Mesendoderm (in vitro differentiated cells): ENCODE measurements around the gene MELK.

Experiments used
- DNase-seq: peaks from one replicate; pipeline ENCODE4 v3.0.0; 2013
- H2AK5ac ChIP-seq: 2 replicates; pipeline ENCODE4 v1.6.1; 2013; ENCODE audit warnings: low read length, inconsistent platforms
- H2BK120ac ChIP-seq: 2 replicates; pipeline ENCODE4 v1.6.1; 2013; ENCODE audit warnings: low read depth, mild to moderate bottlenecking, low read length, moderate library complexity, mixed read lengths
- H2BK15ac ChIP-seq: replicated peaks from 2 replicates; pipeline ENCODE4 v1.6.1; 2013; ENCODE audit warnings: low read depth, mild to moderate bottlenecking, moderate library complexity
- H2BK5ac ChIP-seq: 2 replicates; pipeline ENCODE4 v1.6.1; 2013; ENCODE audit warnings: low read length, inconsistent platforms
- H3K18ac ChIP-seq: 2 replicates; pipeline ENCODE4 v1.6.1; 2013; ENCODE audit warnings: mild to moderate bottlenecking, low read length, mixed read lengths
- H3K23ac ChIP-seq: one replicate; pipeline ENCODE4 v1.6.1; 2013; ENCODE audit warnings: low read length
- H3K27ac ChIP-seq: 2 replicates; pipeline ENCODE4 v1.5.1; 2013; ENCODE audit warnings: low read depth, mild to moderate bottlenecking, inconsistent platforms, low read length, moderate library complexity
- H3K27me3 ChIP-seq: 2 replicates; pipeline ENCODE4 v1.6.1; 2013; ENCODE audit warnings: low read length, control low read depth, mild to moderate bottlenecking, inconsistent platforms; ENCODE audit not compliant: insufficient read depth, poor library complexity
- H3K36me3 ChIP-seq: 2 replicates; pipeline ENCODE4 v1.6.1; 2013; ENCODE audit warnings: low read length, inconsistent platforms; ENCODE audit not compliant: control insufficient read depth, insufficient read depth
- H3K4ac ChIP-seq: one replicate; pipeline ENCODE4 v1.6.1; 2013; ENCODE audit warnings: low read depth, mild to moderate bottlenecking, low read length, moderate library complexity
- H3K4me1 ChIP-seq: 2 replicates; pipeline ENCODE4 v1.6.1; 2013; ENCODE audit warnings: low read depth, low read length, inconsistent platforms; ENCODE audit not compliant: control insufficient read depth
- H3K4me2 ChIP-seq: 2 replicates; pipeline ENCODE4 v1.6.1; 2013; ENCODE audit warnings: low read length
- H3K4me3 ChIP-seq: 2 replicates; pipeline ENCODE4 v1.5.1; 2013; ENCODE audit warnings: mild to moderate bottlenecking, low read length
- H3K56ac ChIP-seq: one replicate; pipeline ENCODE4 v1.6.1; 2013; ENCODE audit warnings: low read length
- H3K79me1 ChIP-seq: 2 replicates; pipeline ENCODE4 v1.6.1; 2013; ENCODE audit warnings: low read length, inconsistent platforms
- H3K79me2 ChIP-seq: 2 replicates; pipeline ENCODE4 v1.6.1; 2013; ENCODE audit warnings: mild to moderate bottlenecking, low read length; ENCODE audit not compliant: control insufficient read depth, insufficient read depth
- H3K9ac ChIP-seq: 2 replicates; pipeline ENCODE4 v1.6.1; 2013; ENCODE audit warnings: low read length, inconsistent platforms
- H4K5ac ChIP-seq: one replicate; pipeline ENCODE4 v1.6.1; 2013; ENCODE audit warnings: low read length
- H4K8ac ChIP-seq: one replicate; pipeline ENCODE4 v1.6.1; 2013; ENCODE audit warnings: low read depth, mild to moderate bottlenecking, control low read depth, low read length, moderate library complexity
- WGBS: extraction: QIAGEN DNeasy Blood & Tissue Kit; methylation state at CpG from one replicate; pipeline ENCODE4 v1.1.7; 2013; ENCODE audit warnings: low lambda C conversion rate, missing lambda C conversion rate; ENCODE audit not compliant: insufficient coverage; ENCODE audit errors: extremely low coverage; 5-methylcytosine and 5-hydroxymethylcytosine counted together

MELK gene

GRCh38 chr9:36598273-36598672, 25.6 kb downstream of the MELK start:
- Histone ChIP-seq H4K8ac (no peak overlapping the region), H3K4me2 (no peak overlapping the region), H3K27me3 (no peaks in the 10 kb centered on the region), H3K27ac (no peak overlapping the region), H3K36me3 (peaks cover 13% of the 10 kb centered on the region), H4K5ac (no peak overlapping the region), H2BK5ac (no peak overlapping the region), H3K56ac (no peak overlapping the region), H2AK5ac (no peak overlapping the region), H2BK15ac (no peak overlapping the region), H3K4me3 (no peak overlapping the region), H3K79me1 (peaks cover 5% of the 10 kb centered on the region), H3K23ac (no peak overlapping the region), H2BK120ac (no peak overlapping the region), H3K79me2 (no peaks in the 10 kb centered on the region), H3K18ac (no peak overlapping the region), H3K4me1 (no peaks in the 10 kb centered on the region), H3K4ac (no peak overlapping the region), H3K9ac (no peak overlapping the region)
- DNase-seq = no peak
- WGBS = no CpG with 5 or more reads among the region's 1 CpG

- peaks cover 4% of the 10 kb centered on the region for H3K79me1 ChIP-seq
- DNase-seq = no peak
- no peak overlapping the region for H3K4me3 ChIP-seq
- H3K23ac ChIP-seq = no peak overlapping the region
- H4K5ac ChIP-seq = no peak overlapping the region
- H2AK5ac ChIP-seq = no peak overlapping the region
- H2BK15ac ChIP-seq = no peak overlapping the region
- H3K56ac ChIP-seq = no peak overlapping the region
- no peak overlapping the region for H2BK5ac ChIP-seq
- H3K9ac ChIP-seq = no peak overlapping the region
- no peak overlapping the region for H3K4ac ChIP-seq
- H4K8ac ChIP-seq = no peak overlapping the region
- no peak overlapping the region for H3K18ac ChIP-seq
- no peak overlapping the region for H3K27ac ChIP-seq
- H3K79me2 ChIP-seq = no peaks in the 10 kb centered on the region
- WGBS = no CpG with 5 or more reads among the region's 3 CpGs
- H3K27me3 ChIP-seq = no peaks in the 10 kb centered on the region
- H3K36me3 ChIP-seq = peaks cover 11% of the 10 kb centered on the region
- no peaks in the 10 kb centered on the region for H3K4me1 ChIP-seq
- no peak overlapping the region for H3K4me2 ChIP-seq
- no peak overlapping the region for H2BK120ac ChIP-seq
These were observed 30.3 kb downstream of the MELK start for GRCh38 chr9:36603006-36603405.

- Histone ChIP-seq H3K4me2 (no peak overlapping the region), H3K27ac (no peak overlapping the region), H3K4me1 (no peaks in the 10 kb centered on the region), H4K8ac (no peak overlapping the region), H3K79me1 (peaks cover 2% of the 10 kb centered on the region), H3K36me3 (peaks cover 7% of the 10 kb centered on the region), H3K23ac (no peak overlapping the region), H3K18ac (no peak overlapping the region), H3K56ac (no peak overlapping the region), H2BK15ac (no peak overlapping the region), H2BK120ac (no peak overlapping the region), H3K27me3 (no peaks in the 10 kb centered on the region), H3K79me2 (no peaks in the 10 kb centered on the region), H3K4me3 (no peak overlapping the region), H3K9ac (no peak overlapping the region), H3K4ac (no peak overlapping the region), H2BK5ac (no peak overlapping the region), H2AK5ac (no peak overlapping the region), H4K5ac (no peak overlapping the region)
- WGBS = no CpG with 5 or more reads among the region's 2 CpGs
- DNase-seq = no peak
These were observed 36.6 kb downstream of the MELK start for GRCh38 chr9:36609306-36609705.

- H3K79me1 ChIP-seq = peaks cover 11% of the 10 kb centered on the region
- no peak overlapping the region for H3K23ac ChIP-seq
- H2BK120ac ChIP-seq = no peak overlapping the region
- H3K4me1 ChIP-seq = no peaks in the 10 kb centered on the region
- no peaks in the 10 kb centered on the region for H3K79me2 ChIP-seq
- H4K8ac ChIP-seq = no peak overlapping the region
- H3K27ac ChIP-seq = no peak overlapping the region
- no CpG with 5 or more reads among the region's 6 CpGs for WGBS
- no peak overlapping the region for H3K4ac ChIP-seq
- H3K9ac ChIP-seq = no peak overlapping the region
- no peak overlapping the region for H3K56ac ChIP-seq
- no peak overlapping the region for H2AK5ac ChIP-seq
- H3K27me3 ChIP-seq = no peaks in the 10 kb centered on the region
- H2BK15ac ChIP-seq = no peak overlapping the region
- no peak overlapping the region for H4K5ac ChIP-seq
- DNase-seq = no peak
- peaks cover 3% of the 10 kb centered on the region for H3K36me3 ChIP-seq
- no peak overlapping the region for H3K4me3 ChIP-seq
- H3K18ac ChIP-seq = no peak overlapping the region
- H2BK5ac ChIP-seq = no peak overlapping the region
- no peak overlapping the region for H3K4me2 ChIP-seq
These were observed 49.4 kb downstream of the MELK start for GRCh38 chr9:36622121-36622520.

GRCh38 chr9:36623280-36623679, 50.6 kb downstream of the MELK start:
- no CpG with 5 or more reads among the region's 3 CpGs for WGBS
- no peak overlapping the region for H3K23ac ChIP-seq

GRCh38 chr9:36625006-36625615, 52.4 kb downstream of the MELK start:
- H3K27ac ChIP-seq = no peak overlapping the region
- H3K4me2 ChIP-seq = no peak overlapping the region
- H3K4me1 ChIP-seq = no peaks in the 10 kb centered on the region
- WGBS = no CpG with 5 or more reads among the region's 6 CpGs
- no peak overlapping the region for H3K56ac ChIP-seq
- H2BK15ac ChIP-seq = no peak overlapping the region
- no peak for DNase-seq
- no peak overlapping the region for H3K4ac ChIP-seq
- H3K9ac ChIP-seq = no peak overlapping the region
- H2BK5ac ChIP-seq = no peak overlapping the region
- H4K8ac ChIP-seq = no peak overlapping the region
- no peak overlapping the region for H3K23ac ChIP-seq
- no peaks in the 10 kb centered on the region for H3K79me2 ChIP-seq
- peaks cover 4% of the 10 kb centered on the region for H3K36me3 ChIP-seq
- no peak overlapping the region for H2AK5ac ChIP-seq
- H3K4me3 ChIP-seq = no peak overlapping the region
- no peak overlapping the region for H2BK120ac ChIP-seq
- H4K5ac ChIP-seq = no peak overlapping the region
- H3K79me1 ChIP-seq = peaks cover 9% of the 10 kb centered on the region
- H3K27me3 ChIP-seq = no peaks in the 10 kb centered on the region
- no peak overlapping the region for H3K18ac ChIP-seq

More at GRCh38 chr9:36623280-36623679, 50.6 kb downstream of the MELK start:
- Histone ChIP-seq H3K4me3 (no peak overlapping the region), H3K27me3 (no peaks in the 10 kb centered on the region), H2BK15ac (no peak overlapping the region), H3K79me2 (no peaks in the 10 kb centered on the region), H3K18ac (no peak overlapping the region), H3K4me1 (no peaks in the 10 kb centered on the region), H2BK120ac (no peak overlapping the region), H3K4ac (no peak overlapping the region), H3K56ac (no peak overlapping the region), H3K9ac (no peak overlapping the region), H3K36me3 (peaks cover 4% of the 10 kb centered on the region), H4K5ac (no peak overlapping the region), H3K4me2 (no peak overlapping the region), H2AK5ac (no peak overlapping the region), H3K79me1 (peaks cover 11% of the 10 kb centered on the region), H3K27ac (no peak overlapping the region), H4K8ac (no peak overlapping the region), H2BK5ac (no peak overlapping the region)
- DNase-seq = no peak
